ENCODE measurements around the gene CNPY2. TPM values are rescaled to one million over a fixed set of nuclear protein-coding genes. Genes with fewer than 3 reads are reported as not detected.
"Not testable (repeated sequence)": the region's sequence is repeated elsewhere in the genome, so short reads cannot be mapped to it uniquely, and the experiment has no call there.

The CNPY2 gene
- polyA plus RNA-seq, 12 donors: 36.5 to 90.7 (median 57.4) TPM; not detected in 1

DNA sequence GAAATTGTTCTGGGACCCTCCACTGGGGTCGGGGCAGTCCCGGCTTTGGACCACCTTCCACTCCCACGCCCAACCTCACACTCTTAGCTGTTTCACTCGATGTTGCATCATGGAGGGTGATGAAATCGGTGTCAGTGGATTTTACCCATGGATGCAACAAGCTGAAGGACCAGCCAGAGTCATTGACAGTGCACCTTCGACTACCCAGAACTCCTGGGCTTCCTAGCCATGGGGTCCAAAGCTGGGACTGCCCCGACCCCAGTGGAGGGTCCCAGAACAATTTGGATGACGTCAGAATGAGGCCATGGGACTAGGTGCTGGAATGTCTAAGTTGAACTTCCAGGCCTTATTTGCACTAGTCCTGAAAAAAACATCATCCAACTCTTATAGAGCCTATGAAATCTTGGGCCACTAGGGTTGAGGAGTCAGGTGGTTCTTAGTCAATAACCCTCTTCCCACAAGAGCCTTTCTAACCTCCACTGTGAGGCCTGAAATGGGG is 22.0 kb upstream of the CNPY2 start:
- no peak for DNase-seq

DNA sequence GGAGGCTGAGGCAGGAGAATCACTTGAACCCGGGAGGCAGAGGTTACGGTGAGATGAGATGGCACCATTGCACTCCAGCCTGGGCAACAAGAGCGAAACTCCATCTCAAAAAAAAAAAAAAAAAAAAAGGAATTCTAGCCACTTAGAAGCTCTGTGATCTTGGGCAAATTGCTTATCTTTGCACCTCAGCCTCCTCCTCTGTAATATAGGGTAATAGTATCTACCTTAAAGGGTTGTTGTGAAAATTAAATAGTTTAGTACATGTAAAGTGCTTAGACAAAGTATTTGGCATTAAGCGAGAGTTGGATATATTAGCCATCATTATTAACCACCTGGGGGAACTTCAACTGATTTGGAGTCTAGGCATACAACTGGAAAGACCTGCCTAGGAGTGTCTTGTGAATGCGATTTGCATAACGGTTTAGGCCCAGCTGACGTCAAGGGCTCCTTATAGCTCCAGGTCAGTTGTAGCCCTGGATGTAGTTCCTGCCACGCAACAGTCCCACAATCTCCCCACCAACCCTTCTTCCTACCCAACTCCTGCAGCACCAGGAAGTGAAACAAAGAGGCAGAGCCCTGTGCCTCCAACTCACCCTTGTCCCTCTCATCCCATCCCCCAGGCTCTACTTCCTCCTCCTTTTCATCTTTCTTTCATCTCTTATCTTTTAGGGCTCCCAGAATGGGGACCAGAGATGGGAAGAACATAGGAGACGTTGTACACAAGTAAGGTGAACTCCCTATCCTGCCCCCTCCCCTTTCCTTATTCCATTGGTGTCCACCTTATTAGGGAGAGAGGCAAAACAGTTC is 20.8 kb upstream of the CNPY2 start:
- no peak for DNase-seq

GRCh38 chr12:56335527-56335926 is 19.7 kb upstream of the CNPY2 start:
- DNase-seq: not testable (repeated sequence)

GRCh38 chr12:56334490-56334793 is 18.7 kb upstream of the CNPY2 start:
- DNase-seq: no peak

DNA sequence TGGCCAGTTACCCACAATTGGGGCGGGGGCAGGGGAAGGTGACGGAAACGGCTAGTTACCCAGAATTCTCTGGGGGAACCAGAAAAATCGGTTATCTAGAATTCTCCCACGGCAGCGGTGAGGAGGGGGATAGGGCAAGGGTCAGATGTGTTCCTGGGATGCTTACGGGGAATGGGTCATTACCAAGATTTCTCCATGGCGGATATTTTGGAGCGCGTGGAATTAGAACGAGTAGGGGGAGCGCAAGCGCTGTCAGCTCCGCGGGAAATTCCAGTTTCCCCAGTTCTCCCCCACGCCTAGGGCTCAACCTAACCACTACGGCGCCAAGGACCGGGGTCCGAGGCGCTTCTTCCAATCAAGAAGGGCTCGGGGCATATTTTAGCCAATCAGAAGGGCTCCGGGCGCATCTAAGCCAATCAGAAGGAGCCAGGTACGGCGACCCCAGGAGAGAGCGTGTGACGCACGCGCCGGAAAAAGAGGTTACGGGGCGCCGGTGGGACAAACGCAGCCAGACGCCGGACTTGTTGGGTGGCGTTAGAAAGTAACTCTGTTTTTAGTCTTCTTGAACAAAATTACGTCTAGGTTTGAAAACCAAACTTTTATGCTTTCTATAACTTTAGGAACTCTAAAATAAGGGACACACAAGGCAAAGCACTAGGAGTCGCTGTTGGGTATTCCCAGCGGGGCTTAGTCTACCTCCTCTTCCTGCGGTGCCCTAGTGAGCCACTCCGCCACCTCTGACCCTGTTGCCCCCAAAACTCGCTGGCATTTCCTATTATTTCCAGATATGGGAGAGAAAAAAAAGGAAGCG is 18.1 kb upstream of the CNPY2 start, which contains the start of gene PAN2:
PAN2 (minus strand) TSS at position 322 of the 811 bp plus-strand sequence. CDS start 906 bp downstream, outside the sequence.
- peak; percentile 97 for DNase-seq

GRCh38 chr12:56333197-56333678 is 17.4 kb upstream of the CNPY2 start:
- DNase-seq: no peak

GRCh38 chr12:56332512-56333196 is 16.9 kb upstream of the CNPY2 start:
- DNase-seq: no peak

- DNase-seq: no peak
These were observed 15.2 kb upstream of the CNPY2 start for GRCh38 chr12:56330936-56331490.

- DNase-seq: no peak
These were observed 10.7 kb upstream of the CNPY2 start for GRCh38 chr12:56326533-56326932.

DNA sequence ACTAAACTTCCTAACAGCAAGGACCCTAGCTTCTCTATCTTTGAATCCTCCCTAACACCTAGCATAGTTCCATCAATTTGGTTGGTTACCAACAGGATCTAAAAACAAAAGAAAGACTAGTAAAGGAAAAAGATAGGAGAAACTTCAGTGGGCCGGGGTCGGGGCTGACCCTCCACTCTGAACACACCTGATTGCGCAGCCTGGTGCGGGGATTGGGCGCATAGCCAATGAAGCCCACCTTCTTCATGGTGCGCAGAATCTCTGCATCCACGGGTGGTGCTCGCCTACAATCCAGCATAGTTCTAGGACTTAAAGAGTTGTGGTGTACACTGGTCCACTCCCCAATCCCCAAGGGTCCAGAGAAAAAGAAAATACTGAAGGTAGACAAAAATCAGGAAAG is 10.3 kb upstream of the CNPY2 start:
- no peak for DNase-seq

DNA sequence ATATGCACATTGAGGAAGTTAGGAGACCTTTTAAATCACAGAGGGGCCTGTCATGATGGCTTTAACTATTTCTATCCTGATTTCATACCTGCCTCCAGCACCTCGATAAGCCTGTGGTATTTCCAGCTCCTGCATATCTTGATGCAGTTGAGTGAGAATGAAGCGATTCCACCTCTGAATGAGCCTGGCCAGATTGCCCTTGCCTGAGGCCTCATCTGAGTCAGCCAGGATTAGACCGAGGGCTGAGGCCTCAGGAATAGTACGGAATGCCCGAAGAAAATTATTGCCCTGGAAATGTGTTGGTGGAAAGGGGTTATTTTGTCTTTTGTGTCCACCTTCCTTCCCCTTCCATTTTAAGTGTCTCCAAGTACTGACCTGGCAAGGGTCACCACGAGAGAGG is 8.4 kb upstream of the CNPY2 start:
- no peak for DNase-seq

DNA sequence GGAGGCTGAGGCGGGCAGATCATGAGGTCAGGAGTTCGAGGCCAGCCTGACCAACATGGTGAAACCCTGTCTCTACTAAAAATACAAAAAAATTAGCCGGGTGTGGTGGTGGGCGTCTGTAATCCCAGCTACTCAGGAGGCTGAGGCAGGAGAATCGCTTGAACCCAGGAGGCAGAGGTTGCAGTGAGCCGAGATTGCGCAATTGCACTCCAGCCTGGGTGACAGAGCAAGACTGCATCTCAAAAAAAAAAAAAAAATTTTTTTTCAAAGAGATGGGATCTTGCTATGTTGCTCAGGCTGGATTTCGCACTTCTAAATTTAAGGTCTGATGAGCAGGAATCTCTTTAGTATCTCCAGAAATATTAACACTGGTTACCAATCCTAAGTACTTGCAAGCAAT is 5.8 kb upstream of the CNPY2 start:
- not testable (repeated sequence) for DNase-seq

DNA sequence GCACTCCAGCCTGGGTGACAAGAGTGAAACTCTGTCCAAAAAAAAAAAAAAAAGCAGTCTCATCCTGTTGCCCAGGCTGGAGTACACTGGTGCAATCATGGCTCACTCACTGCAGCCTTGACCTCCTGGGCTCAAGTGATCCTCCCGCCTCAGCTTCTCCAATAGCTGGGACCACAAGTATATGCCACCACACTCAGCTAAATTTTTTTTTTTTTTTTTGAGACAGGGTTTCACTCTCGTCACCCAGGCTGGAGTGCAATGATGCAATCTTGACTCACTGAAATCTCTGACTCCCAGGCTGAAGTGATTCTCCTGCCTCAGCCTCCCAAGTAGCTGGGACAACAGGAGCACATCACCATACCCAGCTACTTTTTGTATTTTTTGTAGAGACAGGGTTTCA is 5.2 kb upstream of the CNPY2 start:
- no peak for DNase-seq

- DNase-seq: no peak
These were observed 1.9 kb upstream of the CNPY2 start for GRCh38 chr12:56317675-56318074.

DNA sequence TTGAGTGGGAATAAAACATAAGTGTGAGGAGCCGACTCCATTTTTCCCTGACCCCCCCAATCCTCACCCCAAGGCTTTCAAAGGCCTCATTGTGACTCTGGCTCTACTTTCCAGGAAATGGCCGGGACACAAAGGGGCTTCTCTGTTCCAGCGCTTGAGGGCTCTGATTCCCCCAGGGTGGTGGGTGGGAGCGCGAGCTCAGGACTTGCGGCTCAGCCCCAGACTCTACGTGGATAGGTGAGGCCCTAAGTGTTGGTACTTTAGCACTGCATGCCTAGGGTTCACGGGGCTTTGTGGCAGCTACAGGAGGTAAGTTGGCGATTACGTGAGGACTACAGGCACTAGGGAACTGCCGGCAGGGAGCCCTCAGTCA is 553 bp downstream of the CNPY2 start:
- DNase-seq: no peak

DNA sequence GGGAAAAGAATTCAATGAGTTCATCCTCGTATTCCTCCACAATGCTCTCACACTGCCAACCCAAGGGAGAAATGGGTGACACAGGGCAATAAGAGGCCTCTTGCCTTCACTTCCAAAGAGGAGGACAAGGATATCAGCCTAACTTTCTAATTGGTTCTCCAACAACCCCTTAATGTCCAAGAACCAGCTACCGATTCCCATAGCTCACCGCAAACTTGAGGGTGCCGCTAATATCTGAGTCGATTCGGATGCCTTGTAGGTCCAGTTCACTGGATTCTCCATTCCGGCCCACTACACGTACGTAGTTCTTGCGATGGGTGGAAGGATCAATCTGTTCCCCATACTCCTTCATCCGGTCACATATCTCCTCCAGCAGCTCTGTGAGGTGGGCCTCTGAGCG is 4.8 kb downstream of the CNPY2 start:
- DNase-seq: no peak

DNA sequence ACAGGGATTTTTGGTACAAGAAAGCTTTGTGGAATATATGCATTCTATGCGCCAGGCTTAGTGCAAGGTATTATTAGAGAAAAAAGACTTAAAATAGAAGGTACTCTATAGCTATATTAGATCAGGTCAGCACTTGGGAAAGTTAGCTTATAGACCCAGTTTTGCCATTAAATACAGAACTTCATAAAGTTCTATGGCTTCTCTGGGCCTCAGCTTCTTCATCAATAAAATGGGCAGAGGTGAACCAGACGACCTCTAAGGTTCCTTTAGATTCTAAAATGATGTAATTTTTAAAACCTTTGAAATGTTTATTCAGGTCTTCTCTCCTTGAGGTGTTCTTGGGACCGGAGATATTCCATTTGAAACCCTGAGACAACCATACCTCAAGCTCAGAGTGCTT is 7.1 kb downstream of the CNPY2 start:
- no peak for DNase-seq

- no peak for DNase-seq
These were observed 8.4 kb downstream of the CNPY2 start for GRCh38 chr12:56307221-56307965.

GRCh38 chr12:56304872-56305590 is 10.8 kb downstream of the CNPY2 start:
- DNase-seq: no peak

GRCh38 chr12:56304276-56304675 is 11.5 kb downstream of the CNPY2 start:
- DNase-seq: no peak

All from muscle of arm (tissue), 12 donors.